KMS-11 (cell line): ENCODE results near the gene RXRA.

Source experiments
- H2AFZ ChIP-seq: fragments of 200-600 bp; sonication (generic); 2 replicates; pipeline ENCODE4 v1.6.1; 2016; ENCODE audit warnings: antibody characterized with exemption, mixed run types, low read depth
- H3K27ac ChIP-seq: fragments of 200-600 bp; sonication (generic); 2 replicates; pipeline ENCODE4 v1.6.1; 2016; ENCODE audit warnings: mild to moderate bottlenecking, mixed run types
- H3K27me3 ChIP-seq: fragments of 200-600 bp; sonication (generic); 2 replicates; pipeline ENCODE4 v1.6.1; 2017; ENCODE audit warnings: mild to moderate bottlenecking, low read depth, mixed run types, moderate library complexity; ENCODE audit not compliant: insufficient read depth
- H3K36me3 ChIP-seq: fragments of 200-600 bp; sonication (generic); 2 replicates; pipeline ENCODE4 v1.6.1; 2017; ENCODE audit warnings: mild to moderate bottlenecking, mixed run types; ENCODE audit not compliant: insufficient read depth
- H3K4me1 ChIP-seq: fragments of 200-600 bp; sonication (generic); 2 replicates; pipeline ENCODE4 v1.6.1; 2016; ENCODE audit warnings: mild to moderate bottlenecking, low read depth, mixed run types; ENCODE audit not compliant: poor library complexity, severe bottlenecking
- H3K4me2 ChIP-seq: fragments of 200-600 bp; sonication (generic); 2 replicates; pipeline ENCODE4 v1.7.0; 2016; ENCODE audit warnings: mild to moderate bottlenecking, mixed run types
- H3K4me3 ChIP-seq: fragments of 200-600 bp; sonication (generic); IDR thresholded peaks from 2 replicates; pipeline ENCODE4 v1.6.1; 2017; ENCODE audit warnings: low read depth, low read length, mixed read lengths; ENCODE audit not compliant: insufficient read depth
- H3K79me2 ChIP-seq: fragments of 200-600 bp; sonication (generic); 2 replicates; pipeline ENCODE4 v1.6.1; 2016; ENCODE audit warnings: low read depth, mixed run types; ENCODE audit not compliant: insufficient read depth
- H3K9ac ChIP-seq: fragments of 200-600 bp; sonication (generic); 2 replicates; pipeline ENCODE4 v1.6.1; 2016; ENCODE audit warnings: mild to moderate bottlenecking, mixed run types
- H4K20me1 ChIP-seq: fragments of 200-600 bp; sonication (generic); 2 replicates; pipeline ENCODE4 v1.6.1; 2016; ENCODE audit warnings: mild to moderate bottlenecking, mixed run types; ENCODE audit not compliant: insufficient read depth
- TF ChIP-seq, protein P1 (sequence below): fragments of 200-600 bp; sonication (generic); conservative IDR thresholded peaks from 2 replicates; pipeline ENCODE4 v1.6.1; 2017; ENCODE audit warnings: low read depth, mild to moderate bottlenecking, antibody characterized with exemption, low read length, moderate library complexity, mixed read lengths

RXRA gene

DNA sequence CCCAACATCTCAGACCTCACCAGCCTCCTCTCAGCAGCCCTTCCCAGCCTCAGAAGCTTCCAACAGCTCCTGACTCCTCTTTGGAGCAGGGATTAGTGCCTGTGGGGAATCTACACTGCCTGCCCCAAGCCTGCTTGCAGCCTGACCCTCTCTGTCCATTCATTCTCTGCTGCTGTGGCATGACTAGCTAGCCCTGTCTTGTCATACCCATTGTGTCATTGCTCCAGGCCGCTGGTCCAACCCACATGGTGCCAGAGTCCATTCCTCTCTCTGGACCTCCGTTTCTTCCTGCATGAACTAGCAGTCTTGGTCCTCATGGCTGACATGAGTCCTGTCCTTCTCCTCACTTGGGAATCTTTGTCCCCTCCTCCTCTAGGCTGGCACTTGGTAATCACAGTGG lies 12.8 kb upstream of the RXRA start:
- Histone ChIP-seq H3K27me3 (no peaks in the 10 kb centered on the region), H3K27ac (no peak overlapping the region), H3K4me1 (no peaks in the 10 kb centered on the region), H3K9ac (no peak overlapping the region), H3K79me2 (no peaks in the 10 kb centered on the region), H3K4me2 (no peak overlapping the region), H4K20me1 (no peaks in the 10 kb centered on the region), H2AFZ (no peak overlapping the region), H3K36me3 (no peaks in the 10 kb centered on the region), H3K4me3 (no peak overlapping the region)
- TF ChIP-seq, protein P1, sequence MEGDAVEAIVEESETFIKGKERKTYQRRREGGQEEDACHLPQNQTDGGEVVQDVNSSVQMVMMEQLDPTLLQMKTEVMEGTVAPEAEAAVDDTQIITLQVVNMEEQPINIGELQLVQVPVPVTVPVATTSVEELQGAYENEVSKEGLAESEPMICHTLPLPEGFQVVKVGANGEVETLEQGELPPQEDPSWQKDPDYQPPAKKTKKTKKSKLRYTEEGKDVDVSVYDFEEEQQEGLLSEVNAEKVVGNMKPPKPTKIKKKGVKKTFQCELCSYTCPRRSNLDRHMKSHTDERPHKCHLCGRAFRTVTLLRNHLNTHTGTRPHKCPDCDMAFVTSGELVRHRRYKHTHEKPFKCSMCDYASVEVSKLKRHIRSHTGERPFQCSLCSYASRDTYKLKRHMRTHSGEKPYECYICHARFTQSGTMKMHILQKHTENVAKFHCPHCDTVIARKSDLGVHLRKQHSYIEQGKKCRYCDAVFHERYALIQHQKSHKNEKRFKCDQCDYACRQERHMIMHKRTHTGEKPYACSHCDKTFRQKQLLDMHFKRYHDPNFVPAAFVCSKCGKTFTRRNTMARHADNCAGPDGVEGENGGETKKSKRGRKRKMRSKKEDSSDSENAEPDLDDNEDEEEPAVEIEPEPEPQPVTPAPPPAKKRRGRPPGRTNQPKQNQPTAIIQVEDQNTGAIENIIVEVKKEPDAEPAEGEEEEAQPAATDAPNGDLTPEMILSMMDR: no peak

DNA sequence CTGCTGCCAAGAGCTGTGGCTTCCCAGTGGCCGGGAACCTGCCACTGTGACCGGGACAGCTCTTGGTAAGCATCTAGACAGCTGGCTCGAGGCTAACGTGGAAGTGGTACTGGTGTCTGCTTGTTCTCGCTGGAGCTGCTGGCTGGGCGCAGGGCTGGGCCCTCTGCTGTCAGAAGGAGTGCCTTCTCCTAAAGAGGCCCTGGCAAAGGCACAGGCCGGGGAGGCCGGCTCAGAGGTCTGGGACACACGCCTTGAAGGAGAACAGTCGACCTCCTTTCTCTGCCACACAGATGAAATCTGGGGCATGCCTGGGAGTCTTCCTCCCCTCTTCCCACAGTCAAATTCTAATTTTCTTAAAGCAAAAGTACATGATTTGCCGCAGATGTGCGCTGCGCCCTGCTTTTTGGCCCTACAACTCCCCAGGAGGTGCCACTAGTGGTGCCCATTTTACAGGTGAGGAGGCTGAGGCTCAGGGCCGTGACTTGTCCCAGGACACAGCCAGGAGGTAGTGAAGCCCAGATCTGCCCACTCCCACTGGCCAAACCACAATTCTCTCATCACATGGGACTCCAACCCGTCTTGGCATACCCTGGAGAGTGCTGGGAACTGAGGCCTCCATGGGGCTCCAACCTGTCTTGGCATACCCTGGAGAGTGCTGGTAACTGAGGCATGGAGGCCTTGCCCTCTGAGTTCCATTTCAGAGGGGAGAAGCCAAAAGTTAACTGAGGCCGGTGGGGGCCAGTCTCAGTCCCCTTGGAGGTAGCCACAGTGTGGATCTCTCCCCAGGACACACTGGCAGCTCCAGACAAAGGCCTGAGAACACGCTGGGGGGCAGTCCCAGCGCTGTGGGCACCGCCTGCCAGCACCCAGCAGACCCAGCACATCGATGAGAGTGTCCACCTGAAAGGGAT lies 12.0 kb upstream of the RXRA start:
- no peak overlapping the region for H3K4me2 ChIP-seq
- no peak overlapping the region for H3K27ac ChIP-seq
- no peak overlapping the region for H3K4me3 ChIP-seq
- H3K36me3 ChIP-seq: no peaks in the 10 kb centered on the region
- H3K4me1 ChIP-seq: no peaks in the 10 kb centered on the region
- H3K79me2 ChIP-seq: no peaks in the 10 kb centered on the region
- TF ChIP-seq, protein P1: no peak
- no peaks in the 10 kb centered on the region for H4K20me1 ChIP-seq
- no peaks in the 10 kb centered on the region for H3K27me3 ChIP-seq
- no peak overlapping the region for H3K9ac ChIP-seq
- no peak overlapping the region for H2AFZ ChIP-seq

DNA sequence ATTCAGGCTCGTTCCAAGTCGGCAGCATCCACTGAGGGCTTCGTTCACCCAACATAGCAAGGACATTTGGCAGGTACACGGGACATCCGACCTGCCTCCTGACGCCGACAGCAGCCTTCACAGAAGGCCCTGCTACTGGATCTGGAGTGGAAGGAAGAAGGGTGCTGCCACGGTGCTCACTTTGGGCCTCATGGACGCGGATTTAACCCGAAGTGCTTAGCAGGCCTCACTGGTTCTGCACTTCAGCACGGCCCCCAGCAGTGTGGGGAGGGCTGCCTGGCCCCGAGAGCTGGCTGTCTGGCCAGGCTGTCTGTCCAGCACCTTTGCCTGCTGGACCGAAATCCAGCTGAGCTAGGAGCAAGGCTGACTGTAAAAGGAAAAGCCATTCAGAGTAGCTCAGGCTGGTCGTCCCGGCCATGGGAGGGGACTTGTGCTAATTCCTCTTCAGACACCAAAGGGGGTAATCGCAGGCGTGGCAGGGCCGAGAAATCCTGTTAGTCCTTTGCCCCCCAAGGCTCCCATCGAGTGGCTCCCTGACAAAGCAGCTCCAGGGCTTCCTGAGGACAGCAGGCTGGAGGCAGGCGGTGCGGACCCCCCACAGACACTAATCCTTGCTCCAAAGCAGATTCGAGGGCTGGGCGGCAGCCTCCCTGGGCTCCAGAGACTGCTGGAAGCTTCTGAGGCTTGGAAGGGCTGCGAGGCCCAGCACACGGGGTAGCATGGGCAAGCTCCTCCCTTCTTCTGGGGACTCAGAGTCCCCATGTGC lies 11.1 kb upstream of the RXRA start:
- no peak overlapping the region for H3K27ac ChIP-seq

DNA sequence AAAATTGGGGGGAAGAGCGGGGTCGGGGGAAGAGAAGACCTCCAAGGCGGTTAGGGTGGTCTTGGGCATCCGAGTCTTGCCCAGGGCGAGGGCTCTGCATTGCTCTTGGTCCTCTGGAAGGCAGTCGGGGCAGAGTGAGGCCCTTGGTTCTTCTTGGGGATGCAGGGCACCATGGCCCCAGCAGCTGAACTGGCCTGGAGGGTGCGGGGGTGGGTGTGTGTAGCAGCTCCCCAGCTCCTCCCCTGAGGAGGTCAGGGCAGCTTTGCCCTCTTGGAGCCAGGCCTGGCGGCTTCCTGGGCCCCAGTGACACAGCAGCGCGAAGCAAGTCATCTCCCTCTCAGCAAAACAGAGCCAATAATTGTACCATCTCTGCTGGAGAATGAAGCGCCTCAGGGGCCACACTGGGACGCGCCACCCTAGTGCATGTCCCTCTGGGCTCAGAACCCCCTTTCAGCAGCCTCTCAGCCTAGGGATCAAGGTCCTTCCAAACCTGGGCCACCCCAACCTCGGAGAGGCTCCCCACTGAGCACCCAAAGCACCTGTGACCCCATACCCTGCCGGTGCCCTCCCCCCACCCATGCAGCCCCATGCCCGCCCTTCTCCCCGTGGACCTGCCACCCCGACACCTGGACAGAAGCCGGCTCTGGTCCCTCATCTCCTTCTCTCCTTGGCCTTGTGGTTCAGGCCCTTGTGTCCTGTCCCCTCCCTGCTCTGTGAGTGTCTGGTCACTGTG lies 10.4 kb upstream of the RXRA start:
- no peaks in the 10 kb centered on the region for H3K79me2 ChIP-seq
- no peaks in the 10 kb centered on the region for H3K4me1 ChIP-seq
- TF ChIP-seq, protein P1: no peak
- no peak overlapping the region for H3K4me2 ChIP-seq
- H3K27ac ChIP-seq: no peak overlapping the region
- H3K36me3 ChIP-seq: no peaks in the 10 kb centered on the region
- H2AFZ ChIP-seq: no peak overlapping the region
- H4K20me1 ChIP-seq: no peaks in the 10 kb centered on the region
- no peak overlapping the region for H3K4me3 ChIP-seq
- no peak overlapping the region for H3K9ac ChIP-seq
- H3K27me3 ChIP-seq: no peaks in the 10 kb centered on the region

More for the DNA sequence above, 11.1 kb upstream of the RXRA start:
- no peak overlapping the region for H3K4me3 ChIP-seq
- no peaks in the 10 kb centered on the region for H4K20me1 ChIP-seq
- H3K36me3 ChIP-seq: no peaks in the 10 kb centered on the region
- no peaks in the 10 kb centered on the region for H3K27me3 ChIP-seq
- H3K4me2 ChIP-seq: no peak overlapping the region
- H3K9ac ChIP-seq: no peak overlapping the region
- TF ChIP-seq, protein P1: no peak
- no peak overlapping the region for H2AFZ ChIP-seq
- H3K79me2 ChIP-seq: no peaks in the 10 kb centered on the region
- no peaks in the 10 kb centered on the region for H3K4me1 ChIP-seq
